ENCODE data around the gene SCAMP2. TPM values are rescaled to one million over a fixed set of nuclear protein-coding genes. Genes with fewer than 3 reads are reported as not detected.

Gene SCAMP2
- polyA plus RNA-seq, 2 donors: 58.9 to 62.3 TPM

- peak overlapping the region; percentile 80 to 95 for H3K27ac ChIP-seq (ENCODE audit: low read depth in 2 of 2, low read length in 1 of 2)
These were observed 5.6 kb downstream of the SCAMP2 start for GRCh38 chr15:74867466-74868038.

GRCh38 chr15:74866090-74866489, 7.1 kb downstream of the SCAMP2 start:
- H3K9me3 ChIP-seq (ENCODE audit: control insufficient read depth in 2 of 2, insufficient read depth in 1 of 2, low read depth in 1 of 2, low read length in 1 of 2): no peaks in the 10 kb centered on the region
- H3K27ac ChIP-seq (ENCODE audit: low read depth in 2 of 2, low read length in 1 of 2): peak overlapping the region; percentile 84 to 95
- H3K27me3 ChIP-seq (ENCODE audit: control insufficient read depth in 1 of 2, insufficient read depth in 2 of 2, low read length in 2 of 2): no peaks in the 10 kb centered on the region
- H3K4me1 ChIP-seq (ENCODE audit: control insufficient read depth in 2 of 2, insufficient read depth in 2 of 2, low read length in 1 of 2): peaks cover 4 to 24% of the 10 kb centered on the region in 2 donors
- H3K4me3 ChIP-seq (ENCODE audit: low read depth in 1 of 2, low read length in 2 of 2): no peak overlapping the region
- 43 to 57% methylated on average over 6 of the region's 6 CpGs for WGBS, 2 donors
- peaks cover 0 to 2% of the 10 kb centered on the region in 2 donors for H3K36me3 ChIP-seq (ENCODE audit: control insufficient read depth in 2 of 2, insufficient read depth in 2 of 2, low read length in 1 of 2)

More at GRCh38 chr15:74867466-74868038, 5.6 kb downstream of the SCAMP2 start:
- Histone ChIP-seq H3K9me3 (ENCODE audit: control insufficient read depth in 2 of 2, insufficient read depth in 1 of 2, low read depth in 1 of 2, low read length in 1 of 2) (no peaks in the 10 kb centered on the region), H3K4me1 (ENCODE audit: control insufficient read depth in 2 of 2, insufficient read depth in 2 of 2, low read length in 1 of 2) (peaks cover 4 to 22% of the 10 kb centered on the region in 2 donors), H3K27me3 (ENCODE audit: control insufficient read depth in 1 of 2, insufficient read depth in 2 of 2, low read length in 2 of 2) (no peaks in the 10 kb centered on the region), H3K36me3 (ENCODE audit: control insufficient read depth in 2 of 2, insufficient read depth in 2 of 2, low read length in 1 of 2) (peaks cover 0 to 2% of the 10 kb centered on the region in 2 donors), H3K4me3 (ENCODE audit: low read depth in 1 of 2, low read length in 2 of 2) (no peak overlapping the region)
- 24 to 47% methylated on average over 1 of the region's 1 CpG for WGBS, 2 donors

DNA sequence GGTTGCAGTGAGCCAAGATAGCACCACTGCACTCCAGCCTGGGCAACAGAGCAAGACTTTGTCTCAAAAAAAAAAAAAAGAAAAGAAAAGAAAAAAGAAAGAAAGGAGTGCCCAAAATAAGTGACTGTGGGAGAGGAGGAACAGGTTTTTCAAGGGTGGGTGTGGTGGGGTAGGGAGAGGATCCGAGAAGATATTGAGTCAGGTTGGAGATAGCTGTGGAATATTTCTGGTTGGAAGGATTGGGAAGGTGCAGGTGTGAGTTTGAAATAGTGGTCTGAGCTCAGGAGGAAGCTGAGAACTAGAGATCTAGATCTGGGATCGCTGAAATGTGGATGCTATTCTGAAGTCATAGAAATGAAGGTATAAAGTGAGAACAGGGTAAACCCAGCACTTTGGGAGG, 7.8 kb downstream of the SCAMP2 start:
- WGBS, 2 donors: 63 to 71% methylated on average over 2 of the region's 2 CpGs
- Histone ChIP-seq H3K4me3 (ENCODE audit: low read depth in 1 of 2, low read length in 2 of 2) (no peak overlapping the region), H3K36me3 (ENCODE audit: control insufficient read depth in 2 of 2, insufficient read depth in 2 of 2, low read length in 1 of 2) (peaks cover 0 to 2% of the 10 kb centered on the region in 2 donors), H3K27me3 (ENCODE audit: control insufficient read depth in 1 of 2, insufficient read depth in 2 of 2, low read length in 2 of 2) (no peaks in the 10 kb centered on the region), H3K9me3 (ENCODE audit: control insufficient read depth in 2 of 2, insufficient read depth in 1 of 2, low read depth in 1 of 2, low read length in 1 of 2) (no peaks in the 10 kb centered on the region), H3K4me1 (ENCODE audit: control insufficient read depth in 2 of 2, insufficient read depth in 2 of 2, low read length in 1 of 2) (peaks cover 4 to 24% of the 10 kb centered on the region in 2 donors), H3K27ac (ENCODE audit: low read depth in 2 of 2, low read length in 1 of 2) (peak overlapping the region; percentile 84 to 91)

- H3K4me1 ChIP-seq (ENCODE audit: control insufficient read depth in 2 of 2, insufficient read depth in 2 of 2, low read length in 1 of 2): peaks cover 0 to 20% of the 10 kb centered on the region in 2 donors
- 80 to 89% methylated on average over 6 of the region's 6 CpGs for WGBS, 2 donors
These were observed 8.9 kb downstream of the SCAMP2 start for GRCh38 chr15:74864296-74864695.

GRCh38 chr15:74863239-74864056, 9.7 kb downstream of the SCAMP2 start:
- WGBS, 2 donors: 69 to 70% methylated on average over 11 of the region's 11 CpGs
- Histone ChIP-seq H3K9me3 (ENCODE audit: control insufficient read depth in 2 of 2, insufficient read depth in 1 of 2, low read depth in 1 of 2, low read length in 1 of 2) (no peaks in the 10 kb centered on the region), H3K36me3 (ENCODE audit: control insufficient read depth in 2 of 2, insufficient read depth in 2 of 2, low read length in 1 of 2) (peaks cover 0 to 2% of the 10 kb centered on the region in 2 donors), H3K4me1 (ENCODE audit: control insufficient read depth in 2 of 2, insufficient read depth in 2 of 2, low read length in 1 of 2) (peaks cover 0 to 22% of the 10 kb centered on the region in 2 donors), H3K27me3 (ENCODE audit: control insufficient read depth in 1 of 2, insufficient read depth in 2 of 2, low read length in 2 of 2) (no peaks in the 10 kb centered on the region), H3K27ac (ENCODE audit: low read depth in 2 of 2, low read length in 1 of 2) (peak overlapping the region; percentile 14 to 83), H3K4me3 (ENCODE audit: low read depth in 1 of 2, low read length in 2 of 2) (no peak overlapping the region)

More at GRCh38 chr15:74864296-74864695, 8.9 kb downstream of the SCAMP2 start:
- Histone ChIP-seq H3K4me3 (ENCODE audit: low read depth in 1 of 2, low read length in 2 of 2) (no peak overlapping the region), H3K27me3 (ENCODE audit: control insufficient read depth in 1 of 2, insufficient read depth in 2 of 2, low read length in 2 of 2) (no peaks in the 10 kb centered on the region), H3K27ac (ENCODE audit: low read depth in 2 of 2, low read length in 1 of 2) (peak overlapping the region; percentile 64 to 91), H3K36me3 (ENCODE audit: control insufficient read depth in 2 of 2, insufficient read depth in 2 of 2, low read length in 1 of 2) (peaks cover 0 to 2% of the 10 kb centered on the region in 2 donors), H3K9me3 (ENCODE audit: control insufficient read depth in 2 of 2, insufficient read depth in 1 of 2, low read depth in 1 of 2, low read length in 1 of 2) (no peaks in the 10 kb centered on the region)

GRCh38 chr15:74858369-74858740, 14.8 kb downstream of the SCAMP2 start:
- Histone ChIP-seq H3K36me3 (ENCODE audit: control insufficient read depth in 2 of 2, insufficient read depth in 2 of 2, low read length in 1 of 2) (peaks cover 7 to 8% of the 10 kb centered on the region in 2 donors), H3K4me3 (ENCODE audit: low read depth in 1 of 2, low read length in 2 of 2) (no peak overlapping the region), H3K9me3 (ENCODE audit: control insufficient read depth in 2 of 2, insufficient read depth in 1 of 2, low read depth in 1 of 2, low read length in 1 of 2) (no peaks in the 10 kb centered on the region), H3K27ac (ENCODE audit: low read depth in 2 of 2, low read length in 1 of 2) (no peak overlapping the region), H3K4me1 (ENCODE audit: control insufficient read depth in 2 of 2, insufficient read depth in 2 of 2, low read length in 1 of 2) (peaks cover 0 to 5% of the 10 kb centered on the region in 2 donors), H3K27me3 (ENCODE audit: control insufficient read depth in 1 of 2, insufficient read depth in 2 of 2, low read length in 2 of 2) (no peaks in the 10 kb centered on the region)
- WGBS, 2 donors: 76 to 86% methylated on average over 4 of the region's 4 CpGs

- H3K9me3 ChIP-seq (ENCODE audit: control insufficient read depth in 2 of 2, insufficient read depth in 1 of 2, low read depth in 1 of 2, low read length in 1 of 2): no peaks in the 10 kb centered on the region
- H3K27me3 ChIP-seq (ENCODE audit: control insufficient read depth in 1 of 2, insufficient read depth in 2 of 2, low read length in 2 of 2): no peaks in the 10 kb centered on the region
- no peak overlapping the region for H3K27ac ChIP-seq (ENCODE audit: low read depth in 2 of 2, low read length in 1 of 2)
- peaks cover 12 to 13% of the 10 kb centered on the region in 2 donors for H3K36me3 ChIP-seq (ENCODE audit: control insufficient read depth in 2 of 2, insufficient read depth in 2 of 2, low read length in 1 of 2)
- no peak overlapping the region for H3K4me3 ChIP-seq (ENCODE audit: low read depth in 1 of 2, low read length in 2 of 2)
- WGBS, 2 donors: 66 to 71% methylated on average over 9 of the region's 9 CpGs
- H3K4me1 ChIP-seq (ENCODE audit: control insufficient read depth in 2 of 2, insufficient read depth in 2 of 2, low read length in 1 of 2): peaks cover 0 to 5% of the 10 kb centered on the region in 2 donors
These were observed 15.3 kb downstream of the SCAMP2 start for GRCh38 chr15:74857671-74858368.

DNA sequence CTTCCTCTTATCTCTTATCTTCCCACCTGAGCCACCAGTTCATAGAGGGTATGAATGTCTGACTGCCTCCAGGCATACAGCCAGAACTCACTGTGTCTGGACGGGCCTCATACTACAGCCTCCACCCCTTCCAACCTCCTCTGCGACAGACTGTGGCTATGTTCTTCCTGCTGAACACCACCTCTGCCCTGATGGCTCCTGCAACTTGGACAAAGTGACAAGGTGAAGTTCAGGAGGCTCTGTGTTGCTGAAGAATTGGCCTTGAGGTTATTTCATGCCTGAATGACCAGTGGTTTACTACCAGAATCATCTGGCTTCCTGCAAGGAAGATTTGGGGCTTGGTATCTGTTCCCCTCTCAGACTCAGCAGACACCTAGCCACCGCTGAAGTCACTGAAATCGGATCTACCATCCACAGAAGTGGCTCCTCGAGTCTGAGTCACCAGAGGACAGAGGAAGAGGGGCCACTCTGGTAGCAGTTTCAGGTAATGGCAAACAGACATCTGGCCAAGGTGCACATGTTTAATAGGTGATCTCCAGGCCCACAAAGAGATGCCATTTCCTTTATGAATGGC, 16.0 kb downstream of the SCAMP2 start:
- H3K27ac ChIP-seq (ENCODE audit: low read depth in 2 of 2, low read length in 1 of 2): peak overlapping the region; percentile 4 to 19
- H3K9me3 ChIP-seq (ENCODE audit: control insufficient read depth in 2 of 2, insufficient read depth in 1 of 2, low read depth in 1 of 2, low read length in 1 of 2): no peaks in the 10 kb centered on the region
- no peaks in the 10 kb centered on the region for H3K27me3 ChIP-seq (ENCODE audit: control insufficient read depth in 1 of 2, insufficient read depth in 2 of 2, low read length in 2 of 2)
- 54 to 66% methylated on average over 5 of the region's 5 CpGs for WGBS, 2 donors
- H3K4me1 ChIP-seq (ENCODE audit: control insufficient read depth in 2 of 2, insufficient read depth in 2 of 2, low read length in 1 of 2): peaks cover 0 to 5% of the 10 kb centered on the region in 2 donors
- no peak overlapping the region for H3K4me3 ChIP-seq (ENCODE audit: low read depth in 1 of 2, low read length in 2 of 2)
- H3K36me3 ChIP-seq (ENCODE audit: control insufficient read depth in 2 of 2, insufficient read depth in 2 of 2, low read length in 1 of 2): peaks cover 16 to 19% of the 10 kb centered on the region in 2 donors

- Histone ChIP-seq H3K9me3 (ENCODE audit: control insufficient read depth in 2 of 2, insufficient read depth in 1 of 2, low read depth in 1 of 2, low read length in 1 of 2) (no peaks in the 10 kb centered on the region), H3K36me3 (ENCODE audit: control insufficient read depth in 2 of 2, insufficient read depth in 2 of 2, low read length in 1 of 2) (peaks cover 17 to 25% of the 10 kb centered on the region in 2 donors), H3K4me3 (ENCODE audit: low read depth in 1 of 2, low read length in 2 of 2) (no peak overlapping the region), H3K27me3 (ENCODE audit: control insufficient read depth in 1 of 2, insufficient read depth in 2 of 2, low read length in 2 of 2) (no peaks in the 10 kb centered on the region), H3K4me1 (ENCODE audit: control insufficient read depth in 2 of 2, insufficient read depth in 2 of 2, low read length in 1 of 2) (peaks cover 0 to 5% of the 10 kb centered on the region in 2 donors), H3K27ac (ENCODE audit: low read depth in 2 of 2, low read length in 1 of 2) (no peak overlapping the region)
- WGBS, 2 donors: 100% methylated on average over 1 of the region's 1 CpG
These were observed 16.6 kb downstream of the SCAMP2 start for GRCh38 chr15:74856537-74856936.
